H9 (cell line): ENCODE data around the gene TMEM119. TPM values are rescaled to one million over a fixed set of nuclear protein-coding genes. Genes with fewer than 3 reads are reported as not detected.

ENCODE experiments used
- DNase-seq: peaks from one replicate; pipeline ENCODE4 v3.0.0-alpha.2; 2017
- H2AFZ ChIP-seq: one replicate; pipeline ENCODE4 v1.6.1; 2013; ENCODE audit warnings: mild to moderate bottlenecking, low read length, control low read depth, moderate library complexity
- H2AK5ac ChIP-seq: 2 replicates; pipeline ENCODE4 v1.6.1; 2013; ENCODE audit warnings: low read length, control low read depth, mixed read lengths; ENCODE audit not compliant: insufficient read length
- H2BK120ac ChIP-seq: one replicate; pipeline ENCODE4 v1.6.1; 2013; ENCODE audit warnings: low read depth, mild to moderate bottlenecking, low read length, control low read depth, inconsistent platforms; ENCODE audit not compliant: poor library complexity, severe bottlenecking
- H2BK12ac ChIP-seq: 2 replicates; pipeline ENCODE4 v1.6.1; 2013; ENCODE audit warnings: low read length, control low read depth, mixed read lengths, low read depth; ENCODE audit not compliant: insufficient read length
- H2BK15ac ChIP-seq: 2 replicates; pipeline ENCODE4 v1.6.1; 2013; ENCODE audit warnings: low read depth, low read length, control low read depth
- H2BK20ac ChIP-seq: one replicate; pipeline ENCODE4 v1.6.1; 2013; ENCODE audit warnings: low read depth, mild to moderate bottlenecking, low read length, control low read depth, inconsistent platforms; ENCODE audit not compliant: poor library complexity, severe bottlenecking
- H2BK5ac ChIP-seq: 2 replicates; pipeline ENCODE4 v1.6.1; 2013; ENCODE audit warnings: low read length, control low read depth, mixed read lengths; ENCODE audit not compliant: insufficient read length
- H3K14ac ChIP-seq: 2 replicates; pipeline ENCODE4 v1.6.1; 2013; ENCODE audit warnings: low read length, control low read depth; ENCODE audit not compliant: insufficient read depth
- H3K18ac ChIP-seq: 2 replicates; pipeline ENCODE4 v1.6.1; 2013; ENCODE audit warnings: low read depth, mild to moderate bottlenecking, mixed read lengths, low read length, control low read depth; ENCODE audit not compliant: insufficient read length
- H3K23ac ChIP-seq: 2 replicates; pipeline ENCODE4 v1.6.1; 2013; ENCODE audit warnings: low read length, control low read depth, mixed read lengths, low read depth; ENCODE audit not compliant: insufficient read length
- H3K23me2 ChIP-seq: 2 replicates; pipeline ENCODE4 v1.6.1; 2013; ENCODE audit warnings: low read depth, mild to moderate bottlenecking, mixed read lengths, low read length, control low read depth; ENCODE audit not compliant: insufficient read length, poor library complexity, severe bottlenecking
- H3K27ac ChIP-seq: 2 replicates; pipeline ENCODE4 v1.5.1; 2013; ENCODE audit warnings: low read length, control low read depth, mixed read lengths, low read depth; ENCODE audit not compliant: insufficient read length
- H3K27me3 ChIP-seq: 2 replicates; pipeline ENCODE4 v1.6.1; 2013; ENCODE audit warnings: low read length, control low read depth, inconsistent platforms; ENCODE audit not compliant: insufficient read depth
- H3K4ac ChIP-seq: 2 replicates; pipeline ENCODE4 v1.6.1; 2013; ENCODE audit warnings: low read depth, mild to moderate bottlenecking, control low read depth, inconsistent platforms, low read length, moderate library complexity
- H3K4me1 ChIP-seq: 2 replicates; pipeline ENCODE4 v1.6.1; 2013; ENCODE audit warnings: low read length, control low read depth, inconsistent platforms; ENCODE audit not compliant: insufficient read depth
- H3K4me2 ChIP-seq: 2 replicates; pipeline ENCODE4 v1.6.1; 2013; ENCODE audit warnings: low read length, control low read depth, mixed read lengths; ENCODE audit not compliant: insufficient read length, insufficient read depth
- H3K56ac ChIP-seq: 2 replicates; pipeline ENCODE4 v1.6.1; 2013; ENCODE audit warnings: low read depth, mild to moderate bottlenecking, mixed read lengths, low read length, control low read depth; ENCODE audit not compliant: insufficient read length
- H3K79me1 ChIP-seq: 2 replicates; pipeline ENCODE4 v1.6.1; 2013; ENCODE audit warnings: low read depth, mild to moderate bottlenecking, moderate library complexity, low read length, control low read depth, inconsistent platforms; ENCODE audit not compliant: insufficient read depth, poor library complexity, severe bottlenecking
- H3K79me2 ChIP-seq: 2 replicates; pipeline ENCODE4 v1.6.1; 2013; ENCODE audit warnings: low read length, control low read depth, inconsistent platforms; ENCODE audit not compliant: insufficient read depth
- H3K9ac ChIP-seq: 2 replicates; pipeline ENCODE4 v1.6.1; 2013; ENCODE audit warnings: low read length, control low read depth, mixed read lengths; ENCODE audit not compliant: insufficient read length; ENCODE audit errors: extremely low read depth
- H3K9me3 ChIP-seq: one replicate; pipeline ENCODE4 v1.6.1; 2013; ENCODE audit warnings: low read depth, low read length, inconsistent platforms; ENCODE audit not compliant: control insufficient read depth
- H3T11ph ChIP-seq: one replicate; pipeline ENCODE4 v1.6.1; 2013; ENCODE audit warnings: mild to moderate bottlenecking, low read length, control low read depth, inconsistent platforms
- H4K20me1 ChIP-seq: one replicate; pipeline ENCODE4 v1.6.1; 2013; ENCODE audit not compliant: control insufficient read depth, insufficient read length, insufficient read depth
- H4K5ac ChIP-seq: 2 replicates; pipeline ENCODE4 v1.6.1; 2013; ENCODE audit warnings: low read depth, mild to moderate bottlenecking, mixed read lengths, low read length, control low read depth; ENCODE audit not compliant: insufficient read length
- H4K8ac ChIP-seq: replicated peaks from 2 replicates; pipeline ENCODE4 v1.6.1; 2013; ENCODE audit warnings: low read length, control low read depth, mixed read lengths, low read depth; ENCODE audit not compliant: insufficient read length
- H4K91ac ChIP-seq: 2 replicates; pipeline ENCODE4 v1.6.1; 2013; ENCODE audit warnings: low read depth, mild to moderate bottlenecking, moderate library complexity, mixed read lengths, low read length, control low read depth; ENCODE audit not compliant: insufficient read length
- H3K27ac Mint-ChIP-seq, 3 experiments: 2 replicates in 2 of 3; 3 replicates in 1 of 3; pipeline ENCODE4 v1.8.0; 2020 to 2021; ENCODE audit warnings: mixed read lengths in 3 of 3, mild to moderate bottlenecking in 1 of 3, moderate library complexity in 1 of 3
- H3K27me3 Mint-ChIP-seq: 2 replicates; pipeline ENCODE4 v1.8.0; 2021; ENCODE audit warnings: low read depth, mild to moderate bottlenecking, moderate library complexity, mixed read lengths
- H3K36me3 Mint-ChIP-seq, 3 experiments: 2 replicates in 2 of 3; 3 replicates in 1 of 3; pipeline ENCODE4 v1.8.0; 2020 to 2021; ENCODE audit warnings: low read depth in 3 of 3, mixed read lengths in 3 of 3; ENCODE audit not compliant: insufficient read depth in 1 of 3
- H3K4me1 Mint-ChIP-seq, 2 experiments: 2 replicates each; pipeline ENCODE4 v1.8.0; 2020; ENCODE audit warnings: mixed read lengths in 2 of 2
- H3K4me3 Mint-ChIP-seq, 2 experiments: 2 replicates in 1 of 2; 3 replicates in 1 of 2; pipeline ENCODE4 v1.8.0; 2020 to 2021; ENCODE audit warnings: mild to moderate bottlenecking in 2 of 2, mixed read lengths in 2 of 2, moderate library complexity in 1 of 2
- H3K9me3 Mint-ChIP-seq, 2 experiments: 2 replicates in 1 of 2; 3 replicates in 1 of 2; pipeline ENCODE4 v1.8.0; 2020; ENCODE audit warnings: mild to moderate bottlenecking in 2 of 2, mixed read lengths in 2 of 2, moderate library complexity in 1 of 2
- WGBS: extraction: QIAGEN DNeasy Blood & Tissue Kit; methylation state at CpG from one replicate; pipeline ENCODE4 v1.1.7; 2013; ENCODE audit warnings: missing lambda C conversion rate, low lambda C conversion rate, mixed read lengths; ENCODE audit not compliant: insufficient read length; ENCODE audit errors: extremely low coverage; 5-methylcytosine and 5-hydroxymethylcytosine counted together
- total RNA-seq: library from RNA; stranded (reverse); gene quantifications from 2 replicates; pipeline ENCODE4 v1.2.1, GENCODE V29; 2021
- TF ChIP-seq, protein P1 (sequence below): fragments of 200-600 bp; sonication (generic); conservative IDR thresholded peaks from 3 replicates; pipeline ENCODE4 v1.8.0; 2021; ENCODE audit warnings: antibody characterized with exemption, mild to moderate bottlenecking

Gene TMEM119
- total RNA-seq, 1 experiment from 2014 or later = not detected

DNA sequence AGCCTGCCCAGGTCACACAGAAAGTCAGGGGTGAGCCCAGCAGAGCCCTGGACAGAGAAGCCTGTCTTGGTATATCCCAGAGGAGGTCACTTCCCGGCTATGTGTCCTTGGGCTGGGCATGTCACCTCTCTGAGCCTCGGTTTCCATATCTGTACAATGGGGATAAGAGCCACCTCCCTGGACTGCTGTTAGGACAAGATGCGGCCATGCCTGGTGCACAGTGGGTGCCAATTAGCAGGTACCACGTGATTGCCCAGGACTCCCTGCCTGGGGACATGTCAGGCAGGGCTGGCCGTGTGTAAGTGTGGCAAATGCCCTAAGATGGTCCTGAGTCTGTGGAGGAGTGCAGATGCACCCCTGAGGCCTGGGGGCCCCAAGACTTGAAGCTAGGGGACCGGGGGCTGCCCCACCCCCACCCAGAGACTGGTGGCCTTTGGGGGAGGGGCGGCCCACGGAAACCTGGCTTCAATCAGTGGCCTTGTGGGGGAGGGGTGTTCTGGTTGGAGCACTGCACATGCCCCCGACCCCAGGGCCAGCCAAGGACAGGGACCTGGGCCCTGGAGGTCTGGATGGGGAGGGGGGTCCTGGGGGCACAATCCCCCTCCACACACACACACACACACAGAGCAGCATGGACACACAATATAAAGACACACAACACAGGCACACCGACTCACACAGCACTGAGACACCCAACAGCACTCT, 878 bp downstream of the TMEM119 start:
- Histone ChIP-seq H4K8ac (no peak overlapping the region), H4K91ac (no peak overlapping the region), H3K9ac (no peak overlapping the region), H3K79me2 (no peaks in the 10 kb centered on the region), H3K4me2 (no peak overlapping the region), H3K27me3 (no peaks in the 10 kb centered on the region), H2AK5ac (no peak overlapping the region), H3K4me1 (no peaks in the 10 kb centered on the region), H2BK20ac (no peak overlapping the region), H3K79me1 (no peaks in the 10 kb centered on the region), H2BK120ac (no peak overlapping the region), H3K4ac (no peak overlapping the region), H2BK15ac (no peak overlapping the region), H3K23ac (no peak overlapping the region), H3K27ac (no peak overlapping the region), H2BK12ac (no peak overlapping the region), H2BK5ac (no peak overlapping the region), H3T11ph (no peak overlapping the region), H3K18ac (no peak overlapping the region), H4K20me1 (no peaks in the 10 kb centered on the region), H2AFZ (no peak overlapping the region), H3K9me3 (no peaks in the 10 kb centered on the region), H4K5ac (no peak overlapping the region), H3K56ac (no peak overlapping the region), H3K14ac (no peak overlapping the region), H3K23me2 (no peaks in the 10 kb centered on the region)
- Mint-ChIP-seq H3K4me3 (no peak overlapping the region), H3K4me1 (peaks cover 4 to 9% of the 10 kb centered on the region in 2 experiments; a peak in 3 of 4 replicates), H3K27ac (no peak overlapping the region), H3K27me3 (peaks cover 2% of the 10 kb centered on the region; the same call in 1 of the 2 replicates), H3K36me3 (no peaks in the 10 kb centered on the region), H3K9me3 (no peaks in the 10 kb centered on the region)
- TF ChIP-seq, protein P1, sequence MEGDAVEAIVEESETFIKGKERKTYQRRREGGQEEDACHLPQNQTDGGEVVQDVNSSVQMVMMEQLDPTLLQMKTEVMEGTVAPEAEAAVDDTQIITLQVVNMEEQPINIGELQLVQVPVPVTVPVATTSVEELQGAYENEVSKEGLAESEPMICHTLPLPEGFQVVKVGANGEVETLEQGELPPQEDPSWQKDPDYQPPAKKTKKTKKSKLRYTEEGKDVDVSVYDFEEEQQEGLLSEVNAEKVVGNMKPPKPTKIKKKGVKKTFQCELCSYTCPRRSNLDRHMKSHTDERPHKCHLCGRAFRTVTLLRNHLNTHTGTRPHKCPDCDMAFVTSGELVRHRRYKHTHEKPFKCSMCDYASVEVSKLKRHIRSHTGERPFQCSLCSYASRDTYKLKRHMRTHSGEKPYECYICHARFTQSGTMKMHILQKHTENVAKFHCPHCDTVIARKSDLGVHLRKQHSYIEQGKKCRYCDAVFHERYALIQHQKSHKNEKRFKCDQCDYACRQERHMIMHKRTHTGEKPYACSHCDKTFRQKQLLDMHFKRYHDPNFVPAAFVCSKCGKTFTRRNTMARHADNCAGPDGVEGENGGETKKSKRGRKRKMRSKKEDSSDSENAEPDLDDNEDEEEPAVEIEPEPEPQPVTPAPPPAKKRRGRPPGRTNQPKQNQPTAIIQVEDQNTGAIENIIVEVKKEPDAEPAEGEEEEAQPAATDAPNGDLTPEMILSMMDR = no peak
- WGBS = no CpG with 5 or more reads among the region's 10 CpGs
- DNase-seq = no peak
